HAP-1 (cell line): ENCODE measurements around the gene GINS2.

Experiments used
- DNase-seq, 2 experiments: peaks; one replicate each; pipeline ENCODE4 v3.0.0-alpha.2; 2016 to 2020; ENCODE audit warnings: low spot score in 2 of 2
- H3K27me3 ChIP-seq: fragments of 250-450 bp; sonication (Bioruptor Pico); 2 replicates; pipeline ENCODE4 v1.5.1; 2020; ENCODE audit warnings: low read depth, mild to moderate bottlenecking, moderate library complexity
- H3K36me3 ChIP-seq: fragments of 250-450 bp; sonication (Bioruptor Pico); replicated peaks from 2 replicates; pipeline ENCODE4 v1.5.1; 2020; ENCODE audit warnings: mild to moderate bottlenecking
- H3K4me1 ChIP-seq: fragments of 250-450 bp; sonication (Bioruptor Pico); 2 replicates; pipeline ENCODE4 v1.5.1; 2020; ENCODE audit warnings: mild to moderate bottlenecking
- H3K4me3 ChIP-seq: fragments of 250-450 bp; sonication (Bioruptor Pico); 2 replicates; pipeline ENCODE4 v1.5.1; 2020; ENCODE audit warnings: mild to moderate bottlenecking, moderate library complexity
- H3K9me3 ChIP-seq: fragments of 250-450 bp; sonication (Bioruptor Pico); 2 replicates; pipeline ENCODE4 v1.5.1; 2020; ENCODE audit warnings: mild to moderate bottlenecking, moderate library complexity
- in situ Hi-C: fragments of 300-500 bp; cut with MboI; formaldehyde crosslinking; loops from 3 replicates; pipeline ENCODE4 v1.14.3; 2020; ENCODE audit warnings: low sequenced_read_pairs, inconsistent platforms, mixed read lengths

The GINS2 gene

DNA sequence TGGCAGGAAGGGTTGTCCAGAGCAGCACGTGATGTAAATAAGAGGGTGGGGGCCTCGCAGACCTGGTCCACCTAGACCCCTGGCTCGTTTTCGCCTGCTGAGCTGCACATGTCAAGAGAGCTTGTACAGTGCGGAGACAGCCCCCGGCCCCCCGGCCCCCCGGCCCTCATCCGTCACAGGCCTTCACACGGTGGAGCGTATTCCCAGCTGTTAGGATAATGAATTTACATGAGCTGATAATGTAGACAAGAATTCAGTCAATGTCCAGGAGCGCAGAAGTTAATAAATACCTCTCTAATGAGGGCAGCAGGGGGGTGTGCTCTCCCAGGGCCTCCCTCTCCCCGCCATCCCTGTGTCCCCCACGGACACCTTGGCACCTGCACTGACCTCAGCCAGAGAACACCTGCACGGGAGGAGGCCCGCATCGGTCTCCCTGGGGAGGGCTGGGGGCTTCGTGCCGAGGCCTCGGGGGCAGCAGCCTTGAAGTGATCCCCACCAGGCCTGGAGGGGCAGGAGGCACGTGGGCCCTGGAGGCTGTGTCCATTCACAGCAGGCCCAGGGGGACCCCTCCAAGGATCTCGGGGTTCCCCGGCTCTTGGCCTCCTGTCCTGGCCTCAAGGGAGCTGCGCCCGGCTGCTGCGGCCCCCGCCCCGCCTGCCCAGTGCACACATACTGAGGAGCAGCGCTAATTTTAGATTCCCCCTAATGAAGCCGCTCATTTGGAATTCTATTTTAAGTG is 61.1 kb downstream of the GINS2 start:
- no peaks in the 10 kb centered on the region for H3K27me3 ChIP-seq
- peaks cover 14% of the 10 kb centered on the region for H3K9me3 ChIP-seq
- H3K4me1 ChIP-seq = no peaks in the 10 kb centered on the region
- no peak overlapping the region for H3K4me3 ChIP-seq
- H3K36me3 ChIP-seq = peaks cover 33% of the 10 kb centered on the region
- no peak for DNase-seq
- in situ Hi-C loops = no loop called here

DNA sequence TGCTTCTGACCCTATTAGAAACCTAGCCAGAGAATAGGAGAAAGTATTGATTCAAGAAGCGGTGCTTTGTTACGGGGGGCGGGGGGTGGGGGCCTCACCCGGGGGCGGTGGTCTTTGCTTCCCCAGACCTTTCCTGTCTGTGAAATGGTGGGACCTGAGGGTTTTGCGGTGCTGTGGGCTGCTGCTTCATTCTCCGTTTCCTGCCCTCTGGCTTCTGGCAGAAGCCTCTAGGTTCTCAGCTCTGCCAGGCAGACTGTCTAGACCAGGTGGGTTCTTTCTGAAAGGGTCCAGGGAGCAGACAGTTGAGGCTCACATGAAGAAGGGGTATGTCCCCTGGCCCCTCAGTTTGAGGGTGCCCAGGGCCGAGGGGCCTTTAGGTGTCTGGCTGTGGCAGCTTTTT is 61.7 kb downstream of the GINS2 start:
- peaks cover 33% of the 10 kb centered on the region for H3K36me3 ChIP-seq
- no peak overlapping the region for H3K4me3 ChIP-seq
- DNase-seq = no peak
- no peaks in the 10 kb centered on the region for H3K27me3 ChIP-seq
- in situ Hi-C loops = no loop called here
- peaks cover 14% of the 10 kb centered on the region for H3K9me3 ChIP-seq
- H3K4me1 ChIP-seq = no peaks in the 10 kb centered on the region
